HepG2 (cell line): ENCODE results near the gene CPT1B. TPM values are rescaled to one million over a fixed set of nuclear protein-coding genes. Genes with fewer than 3 reads are reported as not detected.

ENCODE experiments used
- BATF2 ChIP-seq: sonication (generic); formaldehyde crosslinking; IDR thresholded peaks from 2 replicates; pipeline ENCODE4 v1.8.0; 2022; ENCODE audit warnings: mild to moderate bottlenecking, missing genetic modification reagents, moderate library complexity
- FOXK1 ChIP-seq: sonication (generic); formaldehyde crosslinking; IDR thresholded peaks from 2 replicates; pipeline ENCODE4 v1.4.0; 2020; ENCODE audit warnings: low read depth, missing genetic modification reagents, borderline replicate concordance
- HMG20B ChIP-seq: conservative IDR thresholded peaks from 2 replicates; pipeline ENCODE4 v1.6.1; 2016; ENCODE audit warnings: missing genetic modification reagents, missing compliant biosample characterization
- MAX ChIP-seq: IDR thresholded peaks from 2 replicates; pipeline ENCODE4 v1.6.1; 2012; ENCODE audit warnings: inconsistent platforms
- MLLT10 ChIP-seq: sonication (generic); formaldehyde crosslinking; IDR thresholded peaks from 2 replicates; pipeline ENCODE4 v1.4.0; 2020; ENCODE audit warnings: missing genetic modification reagents
- MLXIP ChIP-seq: sonication (generic); formaldehyde crosslinking; IDR thresholded peaks from 2 replicates; pipeline ENCODE4 v1.9.0; 2021; ENCODE audit warnings: missing genetic modification reagents, borderline replicate concordance
- NCOR1 ChIP-seq: fragments of 200-600 bp; sonication (generic); IDR thresholded peaks from 2 replicates; pipeline ENCODE4 v1.7.0; 2017; ENCODE audit warnings: antibody characterized with exemption, low read length, borderline replicate concordance
- NFE2 ChIP-seq: sonication (generic); formaldehyde crosslinking; IDR thresholded peaks from 2 replicates; pipeline ENCODE4 v1.4.0; 2020; ENCODE audit warnings: missing genetic modification reagents
- RFX1 ChIP-seq: fragments of 450-650 bp; IDR thresholded peaks from 2 replicates; pipeline ENCODE4 v1.6.1; 2017
- TAF1 ChIP-seq: sonication (generic); formaldehyde crosslinking; IDR thresholded peaks from 2 replicates; pipeline ENCODE4 v1.4.0; 2020; ENCODE audit warnings: missing genetic modification reagents
- ZFP82 ChIP-seq: sonication (generic); formaldehyde crosslinking; IDR thresholded peaks from 2 replicates; pipeline ENCODE4 v1.5.1; 2020; ENCODE audit warnings: mild to moderate bottlenecking, missing genetic modification reagents, borderline replicate concordance
- ZGPAT ChIP-seq: IDR thresholded peaks from 2 replicates; pipeline ENCODE4 v1.6.1; 2016; ENCODE audit warnings: mild to moderate bottlenecking
- ZNF263 ChIP-seq: sonication (generic); formaldehyde crosslinking; IDR thresholded peaks from 2 replicates; pipeline ENCODE4 v1.4.0; 2020; ENCODE audit warnings: missing genetic modification reagents
- ZNF451 ChIP-seq: sonication (generic); formaldehyde crosslinking; IDR thresholded peaks from 2 replicates; pipeline ENCODE4 v1.5.0; 2020; ENCODE audit warnings: mild to moderate bottlenecking, missing genetic modification reagents
- ZNF546 ChIP-seq: sonication (generic); formaldehyde crosslinking; conservative IDR thresholded peaks from 2 replicates; pipeline ENCODE4 v1.8.1; 2023; ENCODE audit warnings: mild to moderate bottlenecking, missing genetic modification reagents
- ZNF562 ChIP-seq: sonication (generic); formaldehyde crosslinking; IDR thresholded peaks from 2 replicates; pipeline ENCODE4 v1.8.0; 2022; ENCODE audit warnings: missing genetic modification reagents, borderline replicate concordance
- ZNF709 ChIP-seq: sonication (generic); formaldehyde crosslinking; IDR thresholded peaks from 2 replicates; pipeline ENCODE4 v1.5.0; 2020; ENCODE audit warnings: mild to moderate bottlenecking, missing genetic modification reagents
- ZNF775 ChIP-seq: sonication (generic); formaldehyde crosslinking; IDR thresholded peaks from 2 replicates; pipeline ENCODE4 v1.4.0; 2020; ENCODE audit warnings: missing genetic modification reagents, mild to moderate bottlenecking, moderate library complexity, borderline replicate concordance
- polyA plus RNA-seq, 8 experiments: library from polyadenylated mRNA; depleted of rRNA in 3 of 8; stranded (reverse) in 7 of 8; unstranded in 1 of 8; fragments of >200 nt; fragmentation: Illumina TruSeq in 4 of 8; extraction: Trizol in 4 of 8; gene quantifications; 2 replicates each; pipeline versions ENCODE4 v1.2.1 to v1.2.3, GENCODE V29; 2011 to 2016; ENCODE audit warnings: low read depth in 4 of 8, missing spikeins in 1 of 8, mixed read lengths in 1 of 8; ENCODE audit not compliant: insufficient read depth in 1 of 8
- total RNA-seq, 5 experiments: library from RNA; depleted of rRNA; stranded (reverse); fragments of >200 nt; fragmentation: Illumina TruSeq; extraction: Trizol; gene quantifications; 2 replicates each; pipeline ENCODE4 v1.2.3, GENCODE V29; 2016; ENCODE audit warnings: low read depth in 1 of 5
- TF ChIP-seq, protein P1 (sequence below): IDR thresholded peaks from 2 replicates; pipeline ENCODE4 v1.6.1; 2016; ENCODE audit warnings: low read depth, missing genetic modification reagents, missing compliant biosample characterization

CPT1B gene
- total and polyA plus RNA-seq, 2 of the 13 experiments (the other 11 are each of a cell fraction or from before 2014, with no cell fraction given) = 9.2 to 19.5 TPM

DNA sequence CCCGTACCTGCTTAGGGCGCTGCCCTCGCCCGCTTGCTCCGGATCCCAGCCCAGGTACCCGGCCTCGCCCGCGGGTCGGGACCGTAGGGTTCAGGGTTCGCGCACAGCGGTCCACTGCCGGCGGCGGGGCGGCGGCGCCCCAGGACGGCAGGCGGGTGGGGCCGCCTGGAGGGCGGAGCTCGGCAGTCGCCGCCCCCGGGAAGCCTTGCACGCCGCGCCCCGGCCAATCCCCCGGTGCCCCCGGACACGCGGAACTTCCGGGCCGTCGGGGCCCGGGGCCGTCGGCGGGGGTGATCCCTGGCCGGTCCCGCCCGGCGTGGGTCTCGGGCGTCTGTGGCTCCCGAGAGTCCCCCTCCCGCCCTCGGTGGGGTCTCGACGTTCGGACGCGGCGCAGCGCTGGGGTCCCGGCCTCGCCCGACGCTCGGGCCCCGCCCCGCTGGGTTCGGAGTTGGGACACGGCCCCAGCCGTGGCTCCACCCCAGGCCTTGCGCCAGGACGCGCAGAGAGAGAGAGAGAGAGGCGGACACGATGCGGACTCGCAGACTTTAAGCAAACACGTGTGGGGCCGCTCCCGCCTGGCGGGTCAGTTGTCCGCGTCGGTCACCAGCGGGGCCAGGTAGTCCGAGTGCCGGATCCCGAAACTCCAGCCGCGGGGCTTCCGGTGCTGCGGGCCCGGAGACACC, 48.2 kb downstream of the CPT1B start, which contains the start of gene TYMP (continued):
- TF ChIP-seq BATF2 (CRISPR knock-in tag) = no peak; the same call in 1 of the 2 replicates
- TF ChIP-seq ZNF451 (CRISPR knock-in tag) = 0 out of 2 replicates have a peak, but pooled peaks have one; percentile 53
- TF ChIP-seq MLLT10 = no peak
- peak; percentile 37; the same call in 1 of the 2 replicates for TF ChIP-seq ZGPAT
- peak; percentile 91 for TF ChIP-seq MAX
- TF ChIP-seq RFX1 = no peak
- TF ChIP-seq ZNF546 = no peak; the same call in 1 of the 2 replicates
- TF ChIP-seq ZFP82 (CRISPR knock-in tag) = no peak
- TF ChIP-seq NFE2 (CRISPR knock-in tag) = no peak
- no peak for TF ChIP-seq ZNF775
- TF ChIP-seq MLXIP (CRISPR knock-in tag) = 0 out of 2 replicates have a peak, but pooled peaks have one; percentile 61
- peak; percentile 54 for TF ChIP-seq TAF1 (CRISPR knock-in tag)
- TF ChIP-seq, protein P1, sequence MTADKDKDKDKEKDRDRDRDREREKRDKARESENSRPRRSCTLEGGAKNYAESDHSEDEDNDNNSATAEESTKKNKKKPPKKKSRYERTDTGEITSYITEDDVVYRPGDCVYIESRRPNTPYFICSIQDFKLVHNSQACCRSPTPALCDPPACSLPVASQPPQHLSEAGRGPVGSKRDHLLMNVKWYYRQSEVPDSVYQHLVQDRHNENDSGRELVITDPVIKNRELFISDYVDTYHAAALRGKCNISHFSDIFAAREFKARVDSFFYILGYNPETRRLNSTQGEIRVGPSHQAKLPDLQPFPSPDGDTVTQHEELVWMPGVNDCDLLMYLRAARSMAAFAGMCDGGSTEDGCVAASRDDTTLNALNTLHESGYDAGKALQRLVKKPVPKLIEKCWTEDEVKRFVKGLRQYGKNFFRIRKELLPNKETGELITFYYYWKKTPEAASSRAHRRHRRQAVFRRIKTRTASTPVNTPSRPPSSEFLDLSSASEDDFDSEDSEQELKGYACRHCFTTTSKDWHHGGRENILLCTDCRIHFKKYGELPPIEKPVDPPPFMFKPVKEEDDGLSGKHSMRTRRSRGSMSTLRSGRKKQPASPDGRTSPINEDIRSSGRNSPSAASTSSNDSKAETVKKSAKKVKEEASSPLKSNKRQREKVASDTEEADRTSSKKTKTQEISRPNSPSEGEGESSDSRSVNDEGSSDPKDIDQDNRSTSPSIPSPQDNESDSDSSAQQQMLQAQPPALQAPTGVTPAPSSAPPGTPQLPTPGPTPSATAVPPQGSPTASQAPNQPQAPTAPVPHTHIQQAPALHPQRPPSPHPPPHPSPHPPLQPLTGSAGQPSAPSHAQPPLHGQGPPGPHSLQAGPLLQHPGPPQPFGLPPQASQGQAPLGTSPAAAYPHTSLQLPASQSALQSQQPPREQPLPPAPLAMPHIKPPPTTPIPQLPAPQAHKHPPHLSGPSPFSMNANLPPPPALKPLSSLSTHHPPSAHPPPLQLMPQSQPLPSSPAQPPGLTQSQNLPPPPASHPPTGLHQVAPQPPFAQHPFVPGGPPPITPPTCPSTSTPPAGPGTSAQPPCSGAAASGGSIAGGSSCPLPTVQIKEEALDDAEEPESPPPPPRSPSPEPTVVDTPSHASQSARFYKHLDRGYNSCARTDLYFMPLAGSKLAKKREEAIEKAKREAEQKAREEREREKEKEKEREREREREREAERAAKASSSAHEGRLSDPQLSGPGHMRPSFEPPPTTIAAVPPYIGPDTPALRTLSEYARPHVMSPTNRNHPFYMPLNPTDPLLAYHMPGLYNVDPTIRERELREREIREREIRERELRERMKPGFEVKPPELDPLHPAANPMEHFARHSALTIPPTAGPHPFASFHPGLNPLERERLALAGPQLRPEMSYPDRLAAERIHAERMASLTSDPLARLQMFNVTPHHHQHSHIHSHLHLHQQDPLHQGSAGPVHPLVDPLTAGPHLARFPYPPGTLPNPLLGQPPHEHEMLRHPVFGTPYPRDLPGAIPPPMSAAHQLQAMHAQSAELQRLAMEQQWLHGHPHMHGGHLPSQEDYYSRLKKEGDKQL (CRISPR knock-in tag) = peak; percentile 12; the same call in 1 of the 2 replicates
- peak; percentile 38; the same call in 1 of the 2 replicates for TF ChIP-seq ZNF263 (CRISPR knock-in tag)
- TF ChIP-seq HMG20B (CRISPR knock-in tag) = 0 out of 2 replicates have a peak, but pooled peaks have one; percentile 33
- TF ChIP-seq FOXK1 (CRISPR knock-in tag) = peak; percentile 21; the same call in 1 of the 2 replicates
- no peak for TF ChIP-seq NCOR1
- no peak for TF ChIP-seq ZNF562 (CRISPR knock-in tag)
- peak; percentile 77 for TF ChIP-seq ZNF709 (CRISPR knock-in tag)
